ENCODE results near the gene MBL2. TPM values are rescaled to one million over a fixed set of nuclear protein-coding genes. Genes with fewer than 3 reads are reported as not detected.

The MBL2 gene
- total RNA-seq = not detected in 2 replicates

DNA sequence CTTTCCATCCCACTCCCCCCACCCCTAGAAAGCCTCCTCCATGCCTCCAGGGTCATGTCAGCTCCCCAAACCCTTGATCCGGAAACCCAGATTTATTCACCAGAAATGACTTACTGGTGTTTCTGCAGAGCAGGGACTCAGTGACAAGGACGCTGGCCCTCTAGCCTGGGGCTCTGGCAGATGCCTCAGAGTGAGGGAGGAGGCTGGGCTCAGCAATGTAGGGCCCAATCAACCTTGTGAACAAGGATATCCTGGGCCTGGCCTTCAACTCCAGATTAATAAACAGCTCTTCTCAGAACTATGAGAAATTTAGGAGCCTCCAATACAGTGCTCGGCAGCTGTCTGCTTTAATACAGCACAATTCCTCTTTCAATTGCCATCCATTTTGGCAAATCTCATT lies at the start of gene MBL2:
MBL2 (minus strand) TSS at position 162 of the 400 bp plus-strand sequence. CDS start 1,149 bp downstream, outside the sequence.

All from pericardium fibroblast (primary cell).